ENCODE measurements around the gene NEUROD4.

NEUROD4 gene

GRCh38 chr12:54991991-54992375 lies 27.8 kb upstream of the NEUROD4 start:
- no peak for DNase-seq
- intact Hi-C loops (cut with DNase I): loop anchor here (10.0 kb wide), 1 partner anchor 153 kb away; no protein-coding TSS in a partner anchor

- intact Hi-C loops (cut with DNase I): loop anchor here (1.0 to 10.0 kb wide), 2 partner anchors 79 to 151 kb away; no protein-coding TSS in a partner anchor
- peak in 37 of 42 donors; percentile 21 to 90 (median 71) for DNase-seq
Measured at GRCh38 chr12:54993181-54993835, 26.5 kb upstream of the NEUROD4 start.

- intact Hi-C loops (cut with DNase I): loop anchor here (10.0 kb wide), 1 partner anchor 149 kb away; no protein-coding TSS in a partner anchor
- DNase-seq: no peak
Measured at GRCh38 chr12:54996205-54996604, 23.6 kb upstream of the NEUROD4 start.

GRCh38 chr12:54997929-54998522 lies 21.7 kb upstream of the NEUROD4 start:
- intact Hi-C loops (cut with DNase I): loop anchor here (10.0 kb wide), 1 partner anchor 147 kb away; no protein-coding TSS in a partner anchor

GRCh38 chr12:54998958-54999510 lies 20.7 kb upstream of the NEUROD4 start:
- intact Hi-C loops (cut with DNase I): loop anchor here (10.0 kb wide), 1 partner anchor 146 kb away; no protein-coding TSS in a partner anchor
- no peak for DNase-seq

More at GRCh38 chr12:54997929-54998522, 21.7 kb upstream of the NEUROD4 start:
- DNase-seq: no peak

- intact Hi-C loops (cut with DNase I): no loop called here
- no peak for DNase-seq
Measured at GRCh38 chr12:55001198-55001868, 18.4 kb upstream of the NEUROD4 start.

GRCh38 chr12:55002355-55002754 lies 17.4 kb upstream of the NEUROD4 start:
- intact Hi-C loops (cut with DNase I): no loop called here
- DNase-seq: no peak

- no peak for DNase-seq
- intact Hi-C loops (cut with DNase I): no loop called here
Measured at GRCh38 chr12:55008944-55009585, 10.7 kb upstream of the NEUROD4 start.

GRCh38 chr12:55017416-55017925 lies 2.3 kb upstream of the NEUROD4 start:
- DNase-seq: no peak
- intact Hi-C loops (cut with DNase I): no loop called here

- intact Hi-C loops (cut with DNase I): no loop called here
Measured at GRCh38 chr12:55024575-55024974, 4.8 kb downstream of the NEUROD4 start.

GRCh38 chr12:55025508-55025907 lies 5.7 kb downstream of the NEUROD4 start:
- no peak for DNase-seq
- intact Hi-C loops (cut with DNase I): no loop called here

More at GRCh38 chr12:55024575-55024974, 4.8 kb downstream of the NEUROD4 start:
- no peak for DNase-seq

GRCh38 chr12:55034218-55034617 lies 14.4 kb downstream of the NEUROD4 start:
- peak in 30 of 42 donors; percentile 12 to 69 (median 36) for DNase-seq

GRCh38 chr12:55036326-55037115 lies 16.7 kb downstream of the NEUROD4 start:
- intact Hi-C loops (cut with DNase I): no loop called here
- no peak for DNase-seq

More at GRCh38 chr12:55034218-55034617, 14.4 kb downstream of the NEUROD4 start:
- intact Hi-C loops (cut with DNase I): no loop called here

- no peak for DNase-seq
Measured at GRCh38 chr12:55037351-55037987, 17.7 kb downstream of the NEUROD4 start.

GRCh38 chr12:55039395-55040354 lies 19.9 kb downstream of the NEUROD4 start:
- no peak for DNase-seq
- intact Hi-C loops (cut with DNase I): no loop called here

More at GRCh38 chr12:55037351-55037987, 17.7 kb downstream of the NEUROD4 start:
- intact Hi-C loops (cut with DNase I): no loop called here

GRCh38 chr12:55041345-55042055 lies 21.7 kb downstream of the NEUROD4 start:
- DNase-seq: no peak
- intact Hi-C loops (cut with DNase I): no loop called here
